G401 (cell line): ENCODE data around the gene DAZ2. TPM values are rescaled to one million over a fixed set of nuclear protein-coding genes. Genes with fewer than 3 reads are reported as not detected.
"Not testable (repeated sequence)": the region's sequence is repeated elsewhere in the genome, so short reads cannot be mapped to it uniquely, and the experiment has no call there.

Source experiments
- DNase-seq: peaks from one replicate; pipeline ENCODE4 v3.0.0-alpha.2; 2015; ENCODE audit warnings: low spot score
- in situ Hi-C: cut with HindIII; loops from 2 replicates; pipeline ENCODE4 v1.10.0; 2016; ENCODE audit warnings: low sequenced_read_pairs, mixed read lengths
- total RNA-seq: library from RNA; depleted of rRNA; stranded (reverse); fragments of >200 nt; shearing (Covaris generic); gene quantifications from 2 replicates; pipeline ENCODE4 v1.2.3, GENCODE V29; 2014; rRNA removed

The DAZ2 gene
- total RNA-seq: not detected in 2 replicates

GRCh38 chrY:23219233-23219632, at the start of gene DAZ2:
Gene DAZ2 (plus strand): TSS chrY:23219533. CDS start chrY:23219741, 208 bp downstream.
- in situ Hi-C loops, DNase-seq: not testable (repeated sequence)

- DNase-seq, in situ Hi-C loops: not testable (repeated sequence)
Observed at GRCh38 chrY:23198908-23199307, 20.4 kb upstream of the DAZ2 start, which contains the start of gene DAZ1. Gene DAZ1 (minus strand): TSS chrY:23199008. CDS start chrY:23198800, 208 bp downstream.

- DNase-seq, in situ Hi-C loops: not testable (repeated sequence)
Observed at GRCh38 chrY:23207455-23207854, 11.9 kb upstream of the DAZ2 start.

- DNase-seq, in situ Hi-C loops: not testable (repeated sequence)
Observed at GRCh38 chrY:23209802-23210495, 9.4 kb upstream of the DAZ2 start.

GRCh38 chrY:23210681-23211080, 8.7 kb upstream of the DAZ2 start:
- DNase-seq, in situ Hi-C loops: not testable (repeated sequence)

Other genes with a start within 250 kb of the DAZ2 start
- not detected in 2 replicates for gene BPY2, start 235.3 kb upstream of the DAZ2 start, total RNA-seq
- not detected in 2 replicates for gene DAZ1, start 20.5 kb upstream of the DAZ2 start, total RNA-seq